Activated T-helper 2 cell treated with anti-CD3 and anti-CD28 coated beads, Interferon-gamma antibody, Interleukin-2, Interleukin-4, amounts not matched to agents 10 μg/mL and 5 μg/mL and 100 μg/mL, durations not matched to agents 14 hours and 24 hours and 36 hours (primary cell): ENCODE data around the gene PARD3. TPM values are rescaled to one million over a fixed set of nuclear protein-coding genes. Genes with fewer than 3 reads are reported as not detected.

Experiments used
- DNase-seq: peaks from one replicate; pipeline ENCODE4 v3.0.0; 2021; ENCODE audit warnings: low spot score
- H3K27ac Mint-ChIP-seq: one replicate; pipeline ENCODE4 v1.8.0; 2021; ENCODE audit warnings: mixed read lengths
- H3K27me3 Mint-ChIP-seq: one replicate; pipeline ENCODE4 v1.8.0; 2021; ENCODE audit warnings: low read depth, mixed read lengths
- H3K36me3 Mint-ChIP-seq: one replicate; pipeline ENCODE4 v1.8.0; 2021; ENCODE audit warnings: low read depth, mixed read lengths
- H3K4me1 Mint-ChIP-seq: one replicate; pipeline ENCODE4 v1.8.0; 2021; ENCODE audit warnings: low read depth, mixed read lengths
- H3K4me3 Mint-ChIP-seq: one replicate; pipeline ENCODE4 v1.8.0; 2021; ENCODE audit warnings: low read depth, mild to moderate bottlenecking, moderate library complexity, mixed read lengths
- H3K9me3 Mint-ChIP-seq: one replicate; pipeline ENCODE4 v1.8.0; 2021; ENCODE audit warnings: mixed read lengths
- intact Hi-C: fragments of 100-400 bp; cut with micrococcal nuclease; formaldehyde crosslinking; loops from one replicate; pipeline ENCODE4 v1.15.1; 2023
- total RNA-seq: library from RNA; stranded (reverse); gene quantifications from 2 replicates; pipeline ENCODE4 v1.2.3, GENCODE V29; 2022

Gene PARD3
- total RNA-seq, 1 donor from 2014 or later, result 1.4 TPM

DNA sequence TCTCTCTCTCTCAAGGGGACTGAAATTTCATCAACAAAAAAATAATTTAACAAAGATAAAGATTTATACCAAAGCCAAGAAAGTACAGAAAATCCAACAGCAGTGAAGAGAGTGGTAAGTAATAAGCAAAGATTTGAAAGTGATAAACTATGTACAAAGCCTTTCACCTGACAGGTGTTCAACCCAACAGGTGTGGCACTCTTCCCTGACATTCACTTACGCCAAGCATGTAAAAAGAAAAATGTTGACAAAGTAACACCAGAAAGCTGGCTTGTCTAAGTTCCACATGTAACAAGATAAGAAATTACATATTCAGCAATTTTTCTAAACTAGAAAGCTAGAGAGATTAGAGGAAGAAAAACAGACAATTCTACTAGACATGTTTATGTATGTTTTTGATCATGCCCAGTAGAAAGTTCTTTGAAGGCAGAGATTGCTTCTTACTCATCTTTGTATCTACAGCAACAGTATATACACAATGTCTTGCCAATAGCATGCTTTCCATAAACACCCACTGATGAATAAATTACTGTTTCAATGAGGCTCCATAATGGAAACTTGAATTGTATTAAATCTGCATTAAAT, 468.5 kb downstream of the PARD3 start:
- intact Hi-C loops, result no loop called here
- DNase-seq, result no peak
- Mint-ChIP-seq H3K36me3 (no peaks in the 10 kb centered on the region), H3K27me3 (no peaks in the 10 kb centered on the region), H3K9me3 (no peaks in the 10 kb centered on the region), H3K4me3 (no peak overlapping the region), H3K4me1 (no peaks in the 10 kb centered on the region), H3K27ac (no peak overlapping the region)

DNA sequence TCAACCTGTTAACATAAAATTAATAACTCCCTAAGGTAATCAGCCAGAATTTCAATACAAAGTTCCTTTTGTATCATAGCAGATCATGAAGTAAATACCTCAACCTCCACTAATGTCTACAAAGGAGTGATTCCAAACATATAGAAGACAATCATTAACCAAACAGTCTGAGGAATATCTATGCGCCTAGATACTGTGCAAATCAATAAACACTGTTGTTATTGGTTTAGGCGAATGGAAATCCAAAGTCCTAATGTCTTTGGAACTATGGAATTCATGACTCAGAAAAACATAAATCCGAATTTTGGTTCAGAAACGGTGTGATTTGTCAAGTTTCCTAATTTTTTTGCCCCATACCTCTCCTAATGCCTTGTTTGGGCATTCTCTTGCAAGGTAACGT, 469.7 kb downstream of the PARD3 start:
- no peak for DNase-seq
- H3K9me3 Mint-ChIP-seq, result no peaks in the 10 kb centered on the region
- no peak overlapping the region for H3K4me3 Mint-ChIP-seq
- intact Hi-C loops, result no loop called here
- H3K27me3 Mint-ChIP-seq, result no peaks in the 10 kb centered on the region
- H3K4me1 Mint-ChIP-seq, result no peaks in the 10 kb centered on the region
- no peaks in the 10 kb centered on the region for H3K36me3 Mint-ChIP-seq
- no peak overlapping the region for H3K27ac Mint-ChIP-seq

DNA sequence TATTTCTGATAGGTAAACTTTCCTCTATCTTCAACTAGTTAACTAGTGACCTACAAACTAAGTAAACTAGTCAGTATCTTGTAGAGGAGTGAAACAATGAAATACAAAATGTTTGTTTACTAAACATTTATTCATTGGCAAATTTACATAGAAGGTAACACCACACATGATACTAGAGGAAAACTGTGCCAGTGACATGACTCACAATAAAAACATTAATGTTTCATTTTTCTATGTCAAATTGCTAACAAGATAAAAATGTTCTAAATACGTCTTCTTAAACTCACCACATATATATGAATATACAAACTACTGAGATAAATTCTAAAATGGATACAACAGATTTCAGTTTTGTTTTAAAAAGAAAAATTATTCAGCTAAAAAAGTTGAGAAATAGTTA, 471.3 kb downstream of the PARD3 start:
- no peak overlapping the region for H3K4me3 Mint-ChIP-seq
- H3K27ac Mint-ChIP-seq, result no peak overlapping the region
- H3K4me1 Mint-ChIP-seq, result no peaks in the 10 kb centered on the region
- H3K36me3 Mint-ChIP-seq, result no peaks in the 10 kb centered on the region
- no peak for DNase-seq
- H3K27me3 Mint-ChIP-seq, result no peaks in the 10 kb centered on the region
- H3K9me3 Mint-ChIP-seq, result no peaks in the 10 kb centered on the region
- intact Hi-C loops, result no loop called here

DNA sequence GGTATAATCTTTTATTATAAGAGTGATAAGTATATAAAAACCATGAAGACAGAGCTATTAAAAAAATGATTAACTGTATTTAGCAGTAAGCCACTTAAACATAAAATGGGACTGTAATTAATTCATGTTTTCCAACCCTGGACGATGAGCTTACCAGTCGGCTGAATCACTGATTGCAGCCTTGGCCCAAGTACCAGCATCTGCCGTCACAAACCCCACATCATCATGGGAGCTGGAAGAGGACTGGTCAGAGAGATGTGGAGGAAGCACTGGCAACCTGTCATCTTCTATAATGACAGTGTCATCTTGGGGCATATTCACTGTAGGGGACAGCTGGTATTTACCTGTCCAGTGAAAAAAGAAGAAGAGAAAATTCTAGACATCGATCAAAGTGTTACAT, 473.6 kb downstream of the PARD3 start:
- no peak overlapping the region for H3K27ac Mint-ChIP-seq
- no peaks in the 10 kb centered on the region for H3K4me1 Mint-ChIP-seq
- intact Hi-C loops, result no loop called here
- no peaks in the 10 kb centered on the region for H3K36me3 Mint-ChIP-seq
- H3K9me3 Mint-ChIP-seq, result no peaks in the 10 kb centered on the region
- H3K4me3 Mint-ChIP-seq, result no peak overlapping the region
- no peaks in the 10 kb centered on the region for H3K27me3 Mint-ChIP-seq
- DNase-seq, result no peak

DNA sequence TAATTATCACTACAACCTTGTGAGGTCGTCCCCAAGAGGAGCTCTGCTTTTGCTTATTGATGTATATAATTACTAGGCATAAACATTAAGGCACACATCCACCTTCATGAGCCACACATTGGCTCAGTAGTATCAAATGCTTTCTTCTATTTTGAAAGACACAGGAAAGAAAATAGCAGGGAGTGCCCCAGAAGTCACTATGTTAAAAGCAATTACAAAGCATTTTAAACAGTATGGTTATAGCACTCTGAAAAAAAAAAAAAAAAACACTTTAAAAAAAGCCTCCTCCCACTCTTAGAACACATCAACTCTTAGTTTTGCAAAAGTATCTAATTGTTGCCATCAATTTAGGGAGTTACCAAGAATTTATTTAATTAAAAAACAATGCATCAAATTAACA, 474.2 kb downstream of the PARD3 start:
- Mint-ChIP-seq H3K36me3 (no peaks in the 10 kb centered on the region), H3K4me1 (no peaks in the 10 kb centered on the region), H3K27ac (no peak overlapping the region), H3K9me3 (no peaks in the 10 kb centered on the region), H3K4me3 (no peak overlapping the region), H3K27me3 (no peaks in the 10 kb centered on the region)
- no peak for DNase-seq
- intact Hi-C loops, result no loop called here

DNA sequence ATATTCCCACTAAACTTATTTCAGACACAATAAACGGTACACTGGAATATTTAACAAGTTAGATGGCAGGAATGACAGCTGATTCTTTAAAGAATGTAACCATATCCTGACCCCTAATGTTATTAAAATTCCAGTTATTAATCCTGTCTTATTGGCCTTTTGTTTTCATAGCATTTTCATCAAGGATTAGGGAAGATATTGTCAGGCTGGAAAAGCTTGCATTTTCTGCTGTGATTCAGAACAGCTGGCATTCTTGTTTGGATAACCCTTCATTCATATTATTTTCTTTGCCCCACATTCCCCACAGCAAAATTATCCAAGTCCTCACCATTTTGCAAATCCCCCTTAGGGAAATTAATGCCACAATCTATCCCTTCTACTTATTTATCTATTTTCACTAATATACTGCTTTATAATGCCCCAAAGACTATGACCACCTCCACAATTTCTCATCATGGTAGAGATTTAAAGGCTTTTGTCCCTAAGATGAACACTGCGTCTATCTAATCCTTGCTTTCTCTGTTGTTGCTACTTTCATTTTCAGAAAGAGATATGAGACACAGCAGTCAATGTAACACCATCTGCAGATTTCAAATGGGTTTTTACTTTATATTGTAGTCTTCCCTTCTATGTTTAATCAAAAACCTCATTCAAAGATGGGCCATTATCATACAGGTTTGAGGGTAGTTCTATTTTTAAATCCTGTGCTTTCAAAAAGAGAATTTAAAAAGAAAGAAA, 475.1 kb downstream of the PARD3 start:
- Mint-ChIP-seq H3K27ac (no peak overlapping the region), H3K9me3 (no peaks in the 10 kb centered on the region), H3K4me1 (no peaks in the 10 kb centered on the region), H3K4me3 (no peak overlapping the region), H3K27me3 (no peaks in the 10 kb centered on the region), H3K36me3 (no peaks in the 10 kb centered on the region)
- no peak for DNase-seq
- intact Hi-C loops, result no loop called here

DNA sequence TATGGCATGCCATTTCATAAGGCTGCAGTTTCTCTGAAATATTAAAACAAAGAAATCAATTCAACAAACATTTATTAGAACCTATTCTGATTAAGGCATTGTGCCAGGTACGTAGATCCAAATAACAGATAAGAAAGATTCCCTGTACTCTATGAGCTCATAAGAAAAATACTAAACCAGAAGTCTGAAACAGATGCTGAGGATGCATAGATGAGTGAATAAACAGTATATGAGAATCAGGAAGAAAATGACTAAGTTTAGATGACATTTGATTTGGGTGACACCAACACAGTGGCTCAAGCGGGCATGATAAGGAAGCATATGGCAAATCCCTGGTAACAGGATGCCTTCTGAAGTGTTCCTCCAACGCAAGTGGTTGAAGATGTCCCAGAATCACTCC, 477.2 kb downstream of the PARD3 start:
- intact Hi-C loops, result no loop called here
- H3K27ac Mint-ChIP-seq, result no peak overlapping the region
- H3K4me1 Mint-ChIP-seq, result no peaks in the 10 kb centered on the region
- no peak for DNase-seq
- no peaks in the 10 kb centered on the region for H3K9me3 Mint-ChIP-seq
- H3K4me3 Mint-ChIP-seq, result no peak overlapping the region
- H3K36me3 Mint-ChIP-seq, result no peaks in the 10 kb centered on the region
- no peaks in the 10 kb centered on the region for H3K27me3 Mint-ChIP-seq

DNA sequence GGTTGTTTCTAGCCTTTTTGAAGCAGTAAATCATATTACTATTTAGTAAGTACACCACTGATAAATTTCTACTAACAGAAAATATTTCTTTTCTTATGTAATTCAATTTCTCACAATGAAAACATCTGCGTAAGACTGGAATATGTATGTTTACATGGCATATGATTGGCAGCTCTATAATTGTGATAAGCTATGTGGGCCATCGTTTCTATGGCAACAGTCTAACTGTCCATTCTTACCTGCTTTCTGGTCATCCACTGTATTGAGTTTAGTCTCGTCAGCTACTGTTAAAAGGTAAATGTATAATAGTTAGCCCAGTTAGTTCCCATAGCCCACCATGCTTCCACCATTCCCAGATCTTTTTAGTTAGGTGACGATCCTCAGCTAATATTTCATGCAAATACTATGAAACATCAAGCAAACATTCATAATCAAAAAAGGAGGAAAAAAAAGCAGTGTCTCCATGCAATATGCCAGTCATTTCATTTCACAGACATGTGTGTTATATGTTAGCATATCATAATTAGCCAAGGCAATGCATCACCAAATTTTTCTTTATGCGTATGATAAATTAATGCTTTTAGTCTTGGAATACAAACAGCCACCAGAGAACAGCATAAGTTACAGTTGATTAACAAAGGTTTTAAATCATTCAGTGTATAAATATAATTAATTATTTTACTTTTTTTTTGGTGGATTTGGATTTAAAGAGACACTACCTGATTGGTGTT, 479.0 kb downstream of the PARD3 start:
- Mint-ChIP-seq H3K36me3 (no peaks in the 10 kb centered on the region), H3K27me3 (no peaks in the 10 kb centered on the region), H3K4me3 (no peak overlapping the region), H3K4me1 (no peaks in the 10 kb centered on the region), H3K27ac (no peak overlapping the region), H3K9me3 (no peaks in the 10 kb centered on the region)
- DNase-seq, result no peak
- intact Hi-C loops, result no loop called here

DNA sequence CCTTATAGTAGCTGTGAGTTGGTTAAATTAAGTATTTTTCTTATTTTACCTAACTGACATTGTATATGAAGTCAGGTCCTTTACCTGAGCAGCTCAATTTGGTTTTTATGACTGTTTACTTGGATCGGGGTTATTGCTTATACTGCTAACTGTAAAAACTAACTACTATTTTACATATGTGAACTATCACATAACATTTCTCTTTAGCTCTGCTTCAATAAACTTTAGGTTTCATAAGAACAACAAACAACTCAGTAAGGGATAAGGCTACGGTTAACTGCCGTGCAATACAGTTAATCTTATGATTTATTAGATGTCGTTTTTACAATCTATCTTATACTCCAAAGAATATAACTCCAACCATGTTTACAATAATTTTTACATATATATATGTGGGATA, 480.2 kb downstream of the PARD3 start:
- intact Hi-C loops, result no loop called here
- DNase-seq, result no peak
- Mint-ChIP-seq H3K36me3 (no peaks in the 10 kb centered on the region), H3K9me3 (no peaks in the 10 kb centered on the region), H3K27me3 (no peaks in the 10 kb centered on the region), H3K4me3 (no peak overlapping the region), H3K4me1 (no peaks in the 10 kb centered on the region), H3K27ac (no peak overlapping the region)

DNA sequence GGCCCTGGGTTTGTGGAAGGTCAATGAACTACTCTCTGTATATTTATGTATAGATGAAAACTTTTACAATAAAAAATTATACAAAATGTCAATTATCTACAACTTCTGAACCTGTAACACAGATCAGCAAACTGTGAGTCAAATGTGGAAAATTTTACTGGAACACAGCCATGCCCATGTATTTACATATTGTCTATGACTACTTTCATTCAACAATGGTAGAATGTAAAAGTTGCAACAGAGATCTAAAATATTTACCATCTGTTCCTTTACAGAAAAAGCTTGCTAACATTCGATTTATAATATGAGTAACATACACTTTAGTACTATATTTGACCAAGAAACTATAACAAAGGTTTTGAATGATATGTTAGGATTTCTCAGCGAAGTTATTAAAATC, 481.6 kb downstream of the PARD3 start:
- H3K36me3 Mint-ChIP-seq, result no peaks in the 10 kb centered on the region
- no peaks in the 10 kb centered on the region for H3K27me3 Mint-ChIP-seq
- no peak for DNase-seq
- H3K4me3 Mint-ChIP-seq, result no peak overlapping the region
- H3K4me1 Mint-ChIP-seq, result no peaks in the 10 kb centered on the region
- no peaks in the 10 kb centered on the region for H3K9me3 Mint-ChIP-seq
- H3K27ac Mint-ChIP-seq, result no peak overlapping the region
- intact Hi-C loops, result no loop called here

DNA sequence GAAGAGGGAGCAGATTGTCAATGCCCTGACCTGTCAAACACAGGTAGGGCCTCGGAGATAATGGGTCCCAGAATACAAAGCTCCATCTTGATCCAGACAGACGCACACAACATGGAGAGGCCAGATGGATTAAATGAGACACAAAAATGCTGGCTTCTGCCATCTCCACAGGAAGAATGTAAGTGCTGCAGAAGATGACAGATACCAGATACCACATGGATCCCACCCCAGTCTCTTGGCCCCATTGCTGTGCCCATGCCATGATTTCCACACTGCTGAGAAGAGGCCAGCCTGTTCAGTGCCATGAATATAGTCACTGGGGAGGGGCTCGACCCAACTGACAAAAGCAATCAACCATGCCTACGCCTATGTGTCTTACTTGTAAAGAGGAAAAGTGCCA, 487.9 kb downstream of the PARD3 start:
- Mint-ChIP-seq H3K27me3 (no peaks in the 10 kb centered on the region), H3K4me1 (no peaks in the 10 kb centered on the region), H3K27ac (no peak overlapping the region), H3K9me3 (no peaks in the 10 kb centered on the region), H3K36me3 (no peaks in the 10 kb centered on the region), H3K4me3 (no peak overlapping the region)
- no peak for DNase-seq
- intact Hi-C loops, result no loop called here

DNA sequence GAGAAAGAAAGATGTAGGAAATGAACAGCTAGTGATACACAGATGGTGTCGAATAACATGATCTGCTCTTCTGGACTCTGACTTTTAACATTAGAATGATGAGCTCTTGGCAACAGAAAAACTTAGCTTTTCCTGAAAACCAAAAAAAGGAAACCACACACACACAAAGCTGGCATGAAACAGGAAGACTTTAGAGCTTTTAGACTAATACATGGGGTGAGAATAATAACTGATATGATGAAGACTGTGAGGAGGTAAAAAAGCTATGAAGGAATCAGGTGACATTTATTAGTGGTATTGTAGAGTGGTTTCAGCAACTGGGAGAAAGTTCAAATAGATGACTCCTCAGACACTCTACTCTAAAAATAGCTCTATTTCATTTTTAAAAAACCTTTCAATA, 491.9 kb downstream of the PARD3 start:
- no peaks in the 10 kb centered on the region for H3K27me3 Mint-ChIP-seq
- no peaks in the 10 kb centered on the region for H3K4me1 Mint-ChIP-seq
- H3K4me3 Mint-ChIP-seq, result no peak overlapping the region
- H3K9me3 Mint-ChIP-seq, result no peaks in the 10 kb centered on the region
- intact Hi-C loops, result no loop called here
- no peak for DNase-seq
- no peaks in the 10 kb centered on the region for H3K36me3 Mint-ChIP-seq
- no peak overlapping the region for H3K27ac Mint-ChIP-seq

DNA sequence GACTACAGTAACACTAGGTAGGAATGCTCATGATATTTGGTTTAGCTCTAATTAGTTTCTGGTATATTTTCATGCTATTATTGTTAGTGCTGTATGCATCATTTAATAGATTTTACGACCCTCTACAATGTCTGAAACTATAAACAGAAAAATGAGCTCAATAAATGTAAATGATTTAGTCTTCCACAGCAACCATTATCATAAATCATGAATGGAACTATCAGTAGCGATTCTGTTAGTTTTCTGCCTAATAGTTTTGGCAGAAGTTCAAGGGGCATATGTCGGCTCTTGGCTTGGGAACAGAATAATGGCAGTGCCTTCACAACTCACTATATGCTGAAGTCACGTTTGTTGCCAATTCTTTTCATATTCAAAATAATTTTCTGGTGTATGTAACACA, 494.8 kb downstream of the PARD3 start:
- H3K9me3 Mint-ChIP-seq, result no peaks in the 10 kb centered on the region
- H3K4me1 Mint-ChIP-seq, result no peaks in the 10 kb centered on the region
- intact Hi-C loops, result no loop called here
- no peak overlapping the region for H3K27ac Mint-ChIP-seq
- H3K27me3 Mint-ChIP-seq, result no peaks in the 10 kb centered on the region
- H3K4me3 Mint-ChIP-seq, result no peak overlapping the region
- H3K36me3 Mint-ChIP-seq, result no peaks in the 10 kb centered on the region
- no peak for DNase-seq
